Esophagus muscularis mucosa (tissue), 4 donors: ENCODE data around the gene PTPRN2. TPM values are rescaled to one million over a fixed set of nuclear protein-coding genes. Genes with fewer than 3 reads are reported as not detected.

ENCODE experiments used
- DNase-seq: peaks from one replicate; pipeline ENCODE4 v3.0.0-alpha.2; 2017; ENCODE audit errors: extremely low spot score
- H3K27ac ChIP-seq, 4 donors: fragments of 200-600 bp; sonication (generic); replicated peaks in 1 of 4; 1 replicate in 3 of 4; 2 replicates in 1 of 4; pipeline ENCODE4 v1.5.1; 2016 to 2019; ENCODE audit warnings: mild to moderate bottlenecking in 1 of 4
- H3K27me3 ChIP-seq, 4 donors: fragments of 200-600 bp; sonication (generic); one replicate each; pipeline versions ENCODE4 v1.5.1 to v1.6.0; 2016 to 2019
- H3K36me3 ChIP-seq, 4 donors: fragments of 200-600 bp; sonication (generic); one replicate each; pipeline ENCODE4 v1.5.1; 2016 to 2019
- H3K4me1 ChIP-seq, 4 donors: fragments of 200-600 bp; sonication (generic); one replicate each; pipeline ENCODE4 v1.5.1; 2016 to 2019
- H3K4me3 ChIP-seq, 4 donors: fragments of 200-600 bp; sonication (generic); 1 replicate in 2 of 4; 2 replicates in 2 of 4; pipeline ENCODE4 v1.5.1; 2016 to 2019; ENCODE audit warnings: mild to moderate bottlenecking in 4 of 4, moderate library complexity in 1 of 4
- H3K9me3 ChIP-seq, 4 donors: fragments of 200-600 bp; sonication (generic); 1 replicate in 3 of 4; 2 replicates in 1 of 4; pipeline ENCODE4 v1.5.1; 2016 to 2019
- EP300 ChIP-seq: sonication (generic); formaldehyde crosslinking; IDR thresholded peaks from one replicate; pipeline ENCODE4 v1.6.1; 2017; ENCODE audit warnings: antibody characterized with exemption
- POLR2A ChIP-seq: fragments of 450-650 bp; IDR thresholded peaks from one replicate; pipeline ENCODE4 v1.6.1; 2017; ENCODE audit warnings: antibody characterized with exemption, moderate library complexity, mild to moderate bottlenecking, low read depth
- POLR2AphosphoS5 ChIP-seq, 2 donors: sonication (generic); formaldehyde crosslinking; IDR thresholded peaks; one replicate each; pipeline ENCODE4 v1.6.1; 2017; ENCODE audit warnings: antibody characterized with exemption in 2 of 2
- WGBS: methylation state at CpG from one replicate; pipeline ENCODE4 v1.1.5; 2018; 5-methylcytosine and 5-hydroxymethylcytosine counted together
- intact Hi-C: fragments of 100-400 bp; cut with DNase I; formaldehyde crosslinking; loops from one replicate; pipeline ENCODE4 v1.15.1; 2023
- total RNA-seq, 4 donors: library from RNA; depleted of rRNA; stranded (reverse); fragments of >200 nt; gene quantifications; one replicate each; pipeline versions ENCODE4 v1.1.0 to v1.2.1, GENCODE V29; 2016
- TF ChIP-seq, protein P1 (sequence below), 3 experiments: fragments of 200-600 bp in 2 of 3; fragments of 450-650 bp in 1 of 3; sonication (generic) in 2 of 3; IDR thresholded peaks; one replicate each; pipeline ENCODE4 v1.5.1; 2017 to 2019; ENCODE audit warnings: antibody characterized with exemption in 3 of 3, mild to moderate bottlenecking in 2 of 3, moderate library complexity in 1 of 3

The PTPRN2 gene
- total RNA-seq, 4 donors from 2014 or later = 2.1 to 3.1 (median 3.1) TPM

DNA sequence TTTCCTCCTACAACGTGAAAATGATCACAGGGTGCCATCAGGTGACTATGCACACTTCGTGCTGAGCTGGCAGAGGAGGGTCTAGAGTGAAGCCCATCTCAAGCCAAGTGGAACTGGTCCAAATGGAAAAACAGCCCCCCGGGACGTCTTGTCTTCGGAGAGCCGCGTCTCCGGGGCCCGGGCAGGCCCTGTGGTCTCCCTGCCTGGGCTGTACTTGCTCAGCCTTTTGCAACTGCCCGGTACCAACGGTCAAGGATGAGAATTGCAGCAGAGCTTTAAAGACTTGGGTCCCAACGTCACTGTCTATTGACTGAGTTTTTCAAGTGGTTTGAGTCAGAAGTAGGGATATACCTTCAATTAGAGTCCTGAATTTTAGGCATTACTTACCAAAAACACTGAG, 315.5 kb downstream of the PTPRN2 start:
- peaks cover 0 to 48% (median 0%) of the 10 kb centered on the region in 4 donors for H3K27me3 ChIP-seq
- H3K4me1 ChIP-seq = no peaks in the 10 kb centered on the region
- TF ChIP-seq POLR2A (no peak), POLR2AphosphoS5 (IDR thresholded peaks at IDR 0.05) (no peak), EP300 (no peak)
- TF ChIP-seq, protein P1, sequence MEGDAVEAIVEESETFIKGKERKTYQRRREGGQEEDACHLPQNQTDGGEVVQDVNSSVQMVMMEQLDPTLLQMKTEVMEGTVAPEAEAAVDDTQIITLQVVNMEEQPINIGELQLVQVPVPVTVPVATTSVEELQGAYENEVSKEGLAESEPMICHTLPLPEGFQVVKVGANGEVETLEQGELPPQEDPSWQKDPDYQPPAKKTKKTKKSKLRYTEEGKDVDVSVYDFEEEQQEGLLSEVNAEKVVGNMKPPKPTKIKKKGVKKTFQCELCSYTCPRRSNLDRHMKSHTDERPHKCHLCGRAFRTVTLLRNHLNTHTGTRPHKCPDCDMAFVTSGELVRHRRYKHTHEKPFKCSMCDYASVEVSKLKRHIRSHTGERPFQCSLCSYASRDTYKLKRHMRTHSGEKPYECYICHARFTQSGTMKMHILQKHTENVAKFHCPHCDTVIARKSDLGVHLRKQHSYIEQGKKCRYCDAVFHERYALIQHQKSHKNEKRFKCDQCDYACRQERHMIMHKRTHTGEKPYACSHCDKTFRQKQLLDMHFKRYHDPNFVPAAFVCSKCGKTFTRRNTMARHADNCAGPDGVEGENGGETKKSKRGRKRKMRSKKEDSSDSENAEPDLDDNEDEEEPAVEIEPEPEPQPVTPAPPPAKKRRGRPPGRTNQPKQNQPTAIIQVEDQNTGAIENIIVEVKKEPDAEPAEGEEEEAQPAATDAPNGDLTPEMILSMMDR (IDR thresholded peaks at IDR 0.05) = no peak
- no peak overlapping the region for H3K4me3 ChIP-seq
- no peaks in the 10 kb centered on the region for H3K36me3 ChIP-seq
- H3K27ac ChIP-seq = no peak overlapping the region
- DNase-seq = no peak
- 88% methylated on average over 7 of the region's 12 CpGs for WGBS
- intact Hi-C loops = no loop called here
- H3K9me3 ChIP-seq = no peaks in the 10 kb centered on the region

DNA sequence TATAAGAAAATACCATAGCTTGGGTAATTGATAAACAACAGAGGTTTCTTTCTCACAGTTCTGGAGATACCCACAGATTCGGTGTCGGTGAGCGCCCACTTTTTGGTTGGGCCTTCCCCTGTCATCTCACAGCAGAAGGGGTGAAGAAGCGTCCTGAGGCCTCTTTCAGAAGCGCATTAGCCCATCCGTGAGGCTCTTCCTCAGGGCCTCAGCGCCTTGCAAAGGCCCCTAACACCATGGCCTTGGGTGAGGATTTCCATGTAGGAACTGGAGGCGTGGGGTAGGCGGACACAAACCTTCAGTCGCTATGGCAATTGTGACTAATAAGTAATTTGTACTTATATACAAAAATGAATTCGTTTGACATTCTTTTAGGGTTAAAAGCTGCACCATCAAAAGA, 316.0 kb downstream of the PTPRN2 start:
- peaks cover 0 to 51% (median 0%) of the 10 kb centered on the region in 4 donors for H3K27me3 ChIP-seq
- TF ChIP-seq EP300 (no peak), POLR2AphosphoS5 (IDR thresholded peaks at IDR 0.05) (no peak), POLR2A (no peak)
- TF ChIP-seq, protein P1 (IDR thresholded peaks at IDR 0.05) = no peak
- intact Hi-C loops = no loop called here
- WGBS = 80% methylated on average over 11 of the region's 11 CpGs
- no peaks in the 10 kb centered on the region for H3K4me1 ChIP-seq
- no peak overlapping the region for H3K27ac ChIP-seq
- H3K36me3 ChIP-seq = no peaks in the 10 kb centered on the region
- H3K4me3 ChIP-seq = no peak overlapping the region
- no peaks in the 10 kb centered on the region for H3K9me3 ChIP-seq
- no peak for DNase-seq

DNA sequence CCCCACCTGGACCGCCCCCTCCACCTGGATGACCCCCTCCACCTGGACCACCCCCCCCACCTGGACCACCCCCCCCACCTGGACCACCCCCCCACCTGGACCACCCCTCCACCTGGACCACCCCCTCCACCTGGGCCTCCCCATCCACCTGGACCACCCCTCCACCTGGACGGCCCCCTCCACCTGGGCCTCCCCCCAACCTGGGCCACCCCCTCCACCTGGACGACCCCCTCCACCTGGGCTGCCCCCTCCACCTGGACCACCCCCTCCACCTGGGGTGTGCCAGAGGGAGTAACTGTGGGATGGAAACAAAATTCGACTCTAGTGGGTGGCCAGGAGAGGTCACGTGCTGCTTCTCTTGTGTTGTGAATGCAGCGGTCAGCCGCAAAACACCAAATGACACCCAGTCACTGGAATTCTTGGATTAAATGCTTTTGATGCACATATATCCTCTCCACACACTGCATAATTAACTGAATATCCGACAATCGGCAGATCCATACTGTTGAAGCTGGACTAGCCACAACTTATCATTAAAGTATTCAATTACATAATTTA, 316.7 kb downstream of the PTPRN2 start:
- peaks cover 0 to 47% (median 0%) of the 10 kb centered on the region in 4 donors for H3K27me3 ChIP-seq
- TF ChIP-seq, protein P1 (IDR thresholded peaks at IDR 0.05) = no peak
- no peak for TF ChIP-seq POLR2A
- TF ChIP-seq POLR2AphosphoS5 (IDR thresholded peaks at IDR 0.05) = no peak
- TF ChIP-seq EP300 = no peak
- no peaks in the 10 kb centered on the region for H3K36me3 ChIP-seq
- intact Hi-C loops = no loop called here
- no peak overlapping the region for H3K4me3 ChIP-seq
- no peak overlapping the region for H3K27ac ChIP-seq
- no peaks in the 10 kb centered on the region for H3K9me3 ChIP-seq
- no peak for DNase-seq
- 95% methylated on average over 5 of the region's 9 CpGs for WGBS
- no peaks in the 10 kb centered on the region for H3K4me1 ChIP-seq

DNA sequence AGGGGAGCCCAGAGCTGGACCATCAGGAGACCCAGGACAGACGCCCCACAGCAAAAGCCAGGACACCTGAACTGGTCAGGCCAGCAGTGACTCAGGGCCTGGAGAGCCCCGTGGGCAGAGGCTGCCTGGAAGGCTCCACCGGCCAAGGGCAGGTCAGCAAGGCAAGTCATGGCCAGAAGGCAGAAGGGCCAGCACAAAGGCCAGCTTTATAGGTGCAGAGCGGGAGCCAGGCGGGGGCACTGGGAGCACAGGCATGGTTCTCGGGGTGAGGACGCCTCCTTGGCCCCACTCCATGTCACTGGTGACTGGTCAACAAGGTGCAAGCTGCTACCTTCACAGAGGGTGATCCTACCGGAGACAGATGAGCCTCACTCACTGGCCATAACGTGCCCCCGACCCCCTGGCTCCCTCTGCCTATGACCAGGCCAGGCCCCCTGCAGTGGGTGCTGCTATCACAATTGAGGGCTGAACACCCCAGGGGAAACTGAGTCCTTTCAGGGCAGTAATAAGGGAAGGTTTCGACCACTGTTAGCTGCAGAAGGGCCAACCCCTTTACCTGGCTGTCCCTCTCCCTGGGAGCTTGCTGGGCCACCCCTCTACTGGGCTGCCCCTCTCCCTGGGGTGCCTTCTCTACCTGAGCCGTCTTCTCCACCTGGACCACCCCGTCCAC, 317.4 kb downstream of the PTPRN2 start:
- Histone ChIP-seq H3K36me3 (no peaks in the 10 kb centered on the region), H3K27ac (no peak overlapping the region), H3K27me3 (peaks cover 0 to 48% (median 0%) of the 10 kb centered on the region in 4 donors), H3K4me3 (no peak overlapping the region), H3K4me1 (no peaks in the 10 kb centered on the region), H3K9me3 (no peaks in the 10 kb centered on the region)
- intact Hi-C loops = no loop called here
- no peak for TF ChIP-seq EP300
- no peak for TF ChIP-seq POLR2A
- TF ChIP-seq POLR2AphosphoS5 (IDR thresholded peaks at IDR 0.05) = no peak
- TF ChIP-seq, protein P1 (IDR thresholded peaks at IDR 0.05) = no peak
- DNase-seq = no peak
- 81% methylated on average over 8 of the region's 13 CpGs for WGBS
